Measurements from ENCODE around the gene DBN1.

DNA sequence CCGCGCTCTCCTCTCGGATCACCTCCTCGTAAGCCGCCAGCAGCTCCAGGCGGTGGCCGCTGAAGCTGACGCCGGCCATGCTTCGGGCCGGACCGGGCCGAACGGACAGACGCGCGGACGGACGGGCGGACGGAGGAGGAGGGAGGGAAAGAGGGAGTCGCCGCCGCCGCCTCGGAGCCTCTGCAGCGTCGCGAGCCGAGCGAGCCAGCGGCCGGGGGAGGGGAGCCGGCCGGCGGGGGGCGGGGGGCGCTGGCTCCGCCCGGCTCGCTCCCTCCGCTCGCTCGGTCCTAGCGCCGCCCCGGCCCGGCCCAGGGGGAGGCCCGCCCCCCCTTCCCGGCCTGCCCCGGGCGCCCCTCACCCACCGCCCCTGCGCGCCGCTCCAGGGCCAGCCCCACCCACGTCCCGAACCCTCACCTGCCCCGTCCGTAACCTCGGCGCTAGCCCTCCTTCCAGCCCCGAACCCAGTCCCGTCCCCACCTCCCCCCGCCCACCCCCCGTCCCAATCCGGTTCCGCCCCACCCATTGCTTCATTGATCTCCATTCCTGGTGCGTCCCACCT lies at the start of gene DBN1:
- TF ChIP-seq, protein P1, sequence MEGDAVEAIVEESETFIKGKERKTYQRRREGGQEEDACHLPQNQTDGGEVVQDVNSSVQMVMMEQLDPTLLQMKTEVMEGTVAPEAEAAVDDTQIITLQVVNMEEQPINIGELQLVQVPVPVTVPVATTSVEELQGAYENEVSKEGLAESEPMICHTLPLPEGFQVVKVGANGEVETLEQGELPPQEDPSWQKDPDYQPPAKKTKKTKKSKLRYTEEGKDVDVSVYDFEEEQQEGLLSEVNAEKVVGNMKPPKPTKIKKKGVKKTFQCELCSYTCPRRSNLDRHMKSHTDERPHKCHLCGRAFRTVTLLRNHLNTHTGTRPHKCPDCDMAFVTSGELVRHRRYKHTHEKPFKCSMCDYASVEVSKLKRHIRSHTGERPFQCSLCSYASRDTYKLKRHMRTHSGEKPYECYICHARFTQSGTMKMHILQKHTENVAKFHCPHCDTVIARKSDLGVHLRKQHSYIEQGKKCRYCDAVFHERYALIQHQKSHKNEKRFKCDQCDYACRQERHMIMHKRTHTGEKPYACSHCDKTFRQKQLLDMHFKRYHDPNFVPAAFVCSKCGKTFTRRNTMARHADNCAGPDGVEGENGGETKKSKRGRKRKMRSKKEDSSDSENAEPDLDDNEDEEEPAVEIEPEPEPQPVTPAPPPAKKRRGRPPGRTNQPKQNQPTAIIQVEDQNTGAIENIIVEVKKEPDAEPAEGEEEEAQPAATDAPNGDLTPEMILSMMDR (IDR thresholded peaks at IDR 0.05; ENCODE audit: borderline replicate concordance, extremely low read depth, low read length, poor library complexity, severe bottlenecking) = no peak
- TF ChIP-seq EZH2 (IDR thresholded peaks at IDR 0.05; ENCODE audit: borderline replicate concordance, low read depth, low read length, severe bottlenecking) = no peak
